ENCODE data around the gene FAM72C.
"Not testable (repeated sequence)": the region's sequence is repeated elsewhere in the genome, so short reads cannot be mapped to it uniquely, and the experiment has no call there.

FAM72C gene

DNA sequence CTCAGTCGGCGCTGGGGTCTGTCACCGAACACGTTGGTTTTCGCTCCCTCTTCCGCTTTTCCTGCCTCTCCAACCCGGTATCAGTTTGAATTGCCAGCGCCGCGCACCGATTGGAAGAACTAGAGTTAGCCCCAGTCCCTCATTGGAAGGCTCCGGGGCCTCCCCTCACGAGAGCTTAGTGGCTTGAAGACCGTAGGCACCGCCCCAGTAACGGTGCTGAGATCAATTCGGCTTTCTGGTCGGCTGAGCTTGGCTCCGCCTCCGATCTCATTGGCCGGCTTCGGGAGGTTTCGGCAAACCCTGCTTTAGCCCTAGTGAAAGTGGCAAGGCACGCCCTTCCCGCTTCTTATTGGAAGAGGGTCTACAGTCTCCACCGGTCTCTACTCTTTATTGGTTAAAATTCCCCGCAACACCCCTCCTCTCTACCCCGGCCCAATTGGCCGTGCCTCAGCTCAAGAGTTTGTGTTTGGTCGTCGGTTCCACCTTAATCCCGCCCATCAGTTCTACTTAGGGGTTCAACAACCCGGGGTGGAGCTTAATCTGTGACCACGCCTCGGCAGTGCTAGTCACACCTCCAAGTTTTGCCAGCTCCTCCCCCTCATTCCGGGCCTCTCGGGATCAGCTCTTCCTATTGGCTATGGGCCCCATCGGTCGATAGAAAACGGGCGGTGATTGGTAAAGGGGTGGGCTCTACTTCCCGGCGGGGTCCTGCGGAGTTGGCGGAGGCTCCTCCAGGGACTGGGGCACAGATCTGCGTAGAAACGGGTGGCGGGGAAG is at the start of gene FAM72C:
FAM72C (minus strand) TSS at position 63 of the 777 bp plus-strand sequence. CDS start 845 bp downstream, outside the sequence.
- DNase-seq (ENCODE audit: low read depth): not testable (repeated sequence)

DNA sequence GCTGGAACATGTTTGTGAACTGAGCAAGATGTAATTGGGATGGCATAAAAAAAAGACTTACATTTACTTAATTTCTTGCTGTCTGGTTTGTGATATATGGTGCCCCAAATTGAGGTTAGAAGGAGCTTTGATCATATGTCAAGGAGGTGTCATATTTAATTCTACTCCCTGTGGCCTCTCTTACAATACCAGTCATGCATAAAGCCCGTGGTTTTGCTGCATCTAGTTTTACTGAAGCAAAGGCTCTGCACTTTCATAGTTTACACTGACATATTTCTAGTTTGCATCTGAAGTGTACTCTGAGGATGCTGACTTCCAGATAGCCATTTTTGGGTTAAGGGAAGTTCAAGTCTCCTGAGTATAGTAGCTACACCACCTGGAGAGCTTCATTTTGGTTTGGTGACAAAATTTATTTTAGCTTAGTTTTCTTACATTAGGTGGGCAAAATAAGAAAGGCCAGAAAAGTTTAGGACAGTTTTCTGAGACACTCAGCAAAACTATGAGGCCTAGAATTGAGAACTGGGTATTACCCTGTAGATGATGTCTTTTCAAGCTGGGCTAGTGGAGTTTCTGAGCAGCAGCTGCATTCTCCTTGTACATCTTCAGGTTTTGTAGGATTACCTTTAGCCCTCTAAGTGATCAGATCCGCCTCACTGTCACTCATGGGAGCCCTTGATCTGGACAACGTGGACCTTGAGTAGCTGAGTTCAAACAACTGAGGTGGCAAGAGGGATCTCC is 48.4 kb upstream of the FAM72C start:
- not testable (repeated sequence) for DNase-seq (ENCODE audit: low read depth)

DNA sequence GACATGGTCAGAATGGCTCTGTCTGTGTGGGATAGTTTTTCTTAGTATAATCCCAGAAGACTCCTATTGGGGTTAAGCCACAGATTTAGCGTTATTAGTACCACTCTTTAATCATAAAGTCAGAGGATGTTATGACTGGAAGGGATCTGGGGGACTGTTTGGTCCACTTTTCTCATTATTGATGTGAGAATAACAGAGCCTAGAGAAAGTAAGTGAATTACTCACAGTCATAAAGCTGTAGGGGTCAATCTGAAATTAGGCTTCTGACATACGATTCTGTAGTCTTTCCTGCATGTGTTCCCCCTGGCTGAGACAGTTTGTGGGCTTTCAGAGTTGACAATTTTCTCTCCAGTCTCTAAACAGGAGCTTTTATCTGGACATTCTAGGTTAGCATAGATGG is 47.3 kb upstream of the FAM72C start:
- not testable (repeated sequence) for DNase-seq (ENCODE audit: low read depth)

DNA sequence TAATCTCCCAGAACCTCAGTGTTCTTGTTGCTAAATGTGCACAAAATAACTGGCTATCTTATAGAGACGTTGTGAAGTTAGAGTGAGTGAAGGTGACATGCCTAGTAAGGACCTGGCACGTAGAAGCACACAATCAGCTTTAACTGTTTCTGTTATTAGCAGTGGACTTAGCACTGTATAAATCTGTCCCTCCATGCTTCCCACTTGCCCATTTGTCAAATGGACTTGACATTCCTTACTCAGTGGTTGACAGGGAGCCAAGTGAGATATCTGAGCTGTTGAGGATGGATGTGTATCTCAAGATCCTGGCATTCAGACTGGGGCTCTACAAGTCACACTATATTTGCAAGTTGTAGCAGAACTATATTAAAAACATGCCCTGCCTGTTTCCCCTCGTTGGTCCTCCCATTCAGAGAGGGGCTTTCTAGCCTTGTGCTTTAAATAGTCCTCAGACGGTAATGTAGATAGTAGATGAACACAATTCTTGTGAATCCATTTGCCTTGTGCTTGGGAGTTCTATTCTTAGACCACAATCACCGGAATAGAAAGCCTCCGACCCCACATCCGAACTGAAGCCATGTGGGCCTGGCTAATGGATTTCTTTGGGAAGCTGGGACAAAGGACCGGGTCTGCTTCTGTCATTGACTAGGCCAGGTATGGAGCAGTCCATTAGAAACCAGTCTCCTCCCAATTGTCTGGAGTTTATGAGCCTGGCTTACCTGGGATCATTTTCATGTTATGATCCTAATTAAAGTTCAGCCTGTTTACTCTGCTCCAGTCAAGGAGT is 43.6 kb upstream of the FAM72C start:
- DNase-seq (ENCODE audit: low read depth): not testable (repeated sequence)

DNA sequence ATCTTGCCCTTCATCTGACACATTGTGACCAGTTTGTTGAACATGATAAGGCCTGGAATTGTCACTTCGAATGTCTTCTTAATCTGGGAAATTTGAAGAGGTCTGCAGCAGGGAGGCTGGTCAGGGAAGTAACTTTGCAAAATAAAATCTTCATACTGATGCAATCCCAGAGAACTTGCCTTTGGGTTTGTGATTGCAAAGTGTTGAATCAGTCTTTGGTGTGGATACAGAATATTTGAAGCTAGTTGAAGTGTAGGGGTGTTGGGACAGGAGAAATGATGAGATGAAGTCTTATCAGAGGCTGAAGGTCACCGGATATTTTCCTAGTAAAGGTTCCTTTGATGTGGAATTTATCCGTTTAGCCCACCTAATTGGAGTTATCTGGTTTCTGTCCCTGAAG is 42.7 kb upstream of the FAM72C start:
- DNase-seq (ENCODE audit: low read depth): not testable (repeated sequence)

DNA sequence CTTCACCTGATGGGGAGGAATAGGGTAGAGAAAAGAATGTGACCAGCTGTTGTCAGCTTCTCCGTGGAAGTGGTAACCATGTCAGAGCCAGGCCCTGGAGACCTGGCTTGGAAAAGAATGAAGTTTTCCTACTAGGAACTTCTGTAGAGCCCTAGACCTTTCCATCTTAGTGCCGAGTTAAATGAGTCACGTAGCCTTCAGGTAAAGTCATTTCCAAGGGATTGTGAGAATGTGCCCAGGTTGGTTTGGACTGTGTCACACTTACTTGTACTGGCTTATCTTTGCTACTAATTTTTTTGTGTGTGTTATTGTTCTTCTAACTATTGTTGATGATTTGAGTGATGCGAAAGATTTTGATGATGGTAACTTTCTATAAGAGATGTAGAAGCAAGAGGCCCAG is 42.3 kb upstream of the FAM72C start:
- DNase-seq (ENCODE audit: low read depth): not testable (repeated sequence)

DNA sequence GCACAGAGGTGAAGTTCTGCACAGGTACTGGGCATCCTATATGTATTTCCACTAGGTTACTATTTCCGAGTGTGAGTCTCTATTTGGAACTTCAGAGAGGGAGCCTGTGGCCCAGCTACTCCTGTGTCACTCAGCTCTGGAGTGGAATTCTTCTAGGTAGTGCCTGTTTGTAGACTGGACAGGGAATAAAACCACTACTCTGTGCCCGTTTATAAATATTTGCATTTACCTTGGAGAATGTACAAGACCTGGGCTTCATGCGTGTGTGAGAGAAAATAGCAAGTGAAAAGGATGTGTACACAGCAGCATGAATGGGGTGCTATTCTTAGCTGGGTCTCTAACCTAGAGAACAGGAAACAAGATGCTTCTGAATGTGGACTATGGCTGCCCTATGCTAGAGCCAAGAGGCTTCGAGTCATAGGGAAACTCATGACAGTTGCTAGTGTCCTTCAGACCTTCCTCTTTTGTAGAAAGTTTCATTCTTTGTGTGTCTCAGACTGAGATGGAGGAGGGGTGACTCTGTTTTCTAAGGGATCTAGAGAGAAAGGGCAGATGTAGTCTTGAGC is 40.5 kb upstream of the FAM72C start:
- not testable (repeated sequence) for DNase-seq (ENCODE audit: low read depth)

DNA sequence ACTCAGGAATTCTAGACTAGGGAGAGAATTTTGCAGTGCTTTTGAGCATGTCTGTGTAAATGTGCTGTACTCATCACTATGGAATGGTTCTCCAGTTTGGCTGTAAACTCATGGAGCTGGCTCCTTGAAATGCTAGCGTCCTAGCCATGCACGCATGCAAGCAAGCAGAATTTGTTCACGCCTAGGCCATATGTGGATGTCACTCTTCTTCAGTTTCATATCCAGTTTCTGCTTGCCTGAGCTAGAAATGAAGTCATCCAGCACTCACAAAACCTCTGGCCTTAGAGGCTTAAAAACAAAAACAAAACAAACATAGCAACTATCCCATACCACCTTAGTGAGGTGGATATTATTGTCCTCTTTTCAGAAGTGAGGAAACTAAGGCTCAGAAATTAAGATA is 37.6 kb upstream of the FAM72C start:
- not testable (repeated sequence) for DNase-seq (ENCODE audit: low read depth)

DNA sequence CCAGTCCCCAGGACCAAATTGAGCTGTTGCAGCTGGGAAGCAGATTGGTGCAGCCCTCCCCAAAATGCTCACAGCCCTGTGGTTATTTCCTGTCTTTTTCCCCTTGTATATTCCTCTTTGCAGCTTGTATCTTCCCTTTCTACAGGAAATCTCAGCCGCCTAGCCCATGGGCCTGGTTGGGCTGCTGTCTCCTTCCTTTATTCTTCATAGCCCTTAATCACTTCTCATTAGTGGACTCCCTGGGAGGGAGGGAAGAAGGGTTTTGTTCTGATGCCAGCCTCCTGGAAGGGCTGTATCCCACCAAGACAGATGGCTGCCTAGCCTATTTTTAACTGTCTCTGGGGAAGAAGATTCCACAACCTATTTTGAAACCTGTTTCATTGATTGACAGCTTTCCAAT is 32.5 kb upstream of the FAM72C start:
- not testable (repeated sequence) for DNase-seq (ENCODE audit: low read depth)

DNA sequence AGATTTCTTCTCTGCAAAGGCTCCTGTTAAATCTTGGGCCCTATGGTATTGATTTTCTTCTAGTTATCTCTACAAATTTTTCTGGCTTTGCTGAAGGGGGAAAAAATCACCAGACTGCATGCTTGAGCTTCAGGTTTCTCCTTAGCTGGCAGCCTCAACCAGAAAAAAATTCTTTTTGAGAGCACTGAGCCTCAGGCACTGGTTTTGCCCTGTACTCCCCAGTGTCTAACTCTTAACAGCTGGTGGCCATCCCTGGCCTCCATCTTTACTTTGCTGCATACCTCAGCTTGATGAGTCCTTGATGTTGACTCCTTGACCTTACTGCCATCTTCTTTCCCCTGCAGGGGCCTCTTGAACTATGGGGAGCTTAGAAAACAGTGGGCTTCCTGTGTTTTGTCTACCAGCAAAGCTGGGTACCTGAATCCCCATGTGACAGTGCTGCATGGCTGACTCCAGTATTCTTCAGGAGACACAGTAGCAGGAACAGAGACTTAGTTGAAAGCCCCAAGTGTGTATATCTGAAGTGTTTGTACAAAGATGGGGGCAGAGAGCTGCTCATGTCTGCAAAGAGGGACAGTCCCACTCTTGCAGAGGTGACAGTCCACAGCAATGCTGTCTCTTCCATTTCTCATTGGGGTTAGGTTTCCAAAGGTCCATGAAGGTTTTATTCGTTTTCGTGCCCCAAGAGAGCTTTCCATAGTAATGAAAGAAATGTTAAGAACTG is 31.7 kb upstream of the FAM72C start:
- DNase-seq (ENCODE audit: low read depth): not testable (repeated sequence)

DNA sequence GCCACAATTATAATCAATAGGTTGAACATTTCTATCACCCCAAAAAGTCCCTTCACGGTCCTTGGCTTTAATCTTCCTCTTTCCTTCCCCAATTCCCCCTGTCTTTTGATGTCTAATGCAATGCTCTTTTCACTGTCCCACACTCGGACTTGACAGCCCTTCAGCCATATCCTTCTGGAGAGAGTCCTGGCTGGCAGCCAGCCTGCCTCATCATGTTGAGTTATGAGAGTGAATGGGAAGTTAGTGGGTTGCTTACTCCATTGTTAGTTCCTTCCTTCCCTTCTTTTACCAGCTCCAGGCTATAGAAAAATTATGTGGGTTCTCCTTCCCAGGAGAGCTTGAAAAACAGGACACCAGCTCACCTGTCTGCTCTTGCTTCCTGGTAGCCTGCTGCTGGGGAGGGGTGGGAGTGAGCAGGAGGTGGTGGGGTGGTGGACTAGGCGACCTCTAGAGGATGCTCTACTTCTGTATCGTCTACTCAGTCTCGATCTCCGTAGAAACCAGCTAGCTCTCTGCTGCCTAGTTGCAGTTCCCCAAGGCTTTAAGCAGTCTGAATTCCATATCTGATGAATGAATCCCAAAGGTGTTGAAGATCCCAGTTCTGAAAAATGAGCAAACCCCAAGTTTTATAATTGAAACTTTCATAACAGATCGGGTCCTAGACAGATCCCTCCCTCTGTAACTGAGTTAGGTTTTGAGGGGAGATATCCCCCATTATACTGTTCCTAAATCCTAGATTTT is 30.5 kb upstream of the FAM72C start:
- DNase-seq (ENCODE audit: low read depth): not testable (repeated sequence)

DNA sequence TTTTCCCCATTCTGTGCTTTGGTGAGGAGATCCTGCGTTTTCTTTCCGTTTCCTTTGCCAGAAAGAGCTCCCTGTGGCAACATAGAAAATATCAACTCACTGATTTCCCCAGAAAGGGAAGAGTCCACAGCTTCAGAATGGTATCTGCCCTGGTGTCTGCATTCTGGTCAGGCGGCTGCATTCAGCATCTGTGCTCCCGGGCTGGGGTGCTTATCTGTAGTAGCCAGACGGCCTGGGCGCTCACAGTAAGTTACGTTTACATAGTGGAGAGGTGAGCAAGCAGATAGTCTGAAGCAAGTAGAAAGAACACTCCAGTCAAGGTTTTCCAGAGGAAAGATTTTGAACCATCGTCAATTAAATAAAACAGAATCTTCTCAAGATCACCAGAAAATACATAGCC is 29.3 kb upstream of the FAM72C start:
- not testable (repeated sequence) for DNase-seq (ENCODE audit: low read depth)

DNA sequence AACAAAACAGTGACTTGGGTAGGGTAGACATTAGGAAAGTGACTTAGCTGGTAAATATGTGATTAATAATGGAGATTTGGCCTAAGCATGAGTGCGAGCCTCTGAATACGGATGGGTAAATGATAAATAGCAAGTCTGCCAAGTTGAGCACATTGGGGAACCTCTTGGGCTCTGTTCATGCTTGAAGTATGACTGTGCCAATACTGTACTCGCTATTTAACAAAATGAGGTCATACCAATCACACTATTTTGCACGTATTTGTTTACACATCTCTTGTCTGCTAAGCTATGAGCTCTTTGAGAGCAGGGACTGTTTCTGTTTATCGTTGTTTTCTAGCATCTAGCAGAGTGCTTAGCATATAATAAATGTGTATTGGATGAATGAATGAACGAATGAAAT is 24.2 kb upstream of the FAM72C start:
- not testable (repeated sequence) for DNase-seq (ENCODE audit: low read depth)

DNA sequence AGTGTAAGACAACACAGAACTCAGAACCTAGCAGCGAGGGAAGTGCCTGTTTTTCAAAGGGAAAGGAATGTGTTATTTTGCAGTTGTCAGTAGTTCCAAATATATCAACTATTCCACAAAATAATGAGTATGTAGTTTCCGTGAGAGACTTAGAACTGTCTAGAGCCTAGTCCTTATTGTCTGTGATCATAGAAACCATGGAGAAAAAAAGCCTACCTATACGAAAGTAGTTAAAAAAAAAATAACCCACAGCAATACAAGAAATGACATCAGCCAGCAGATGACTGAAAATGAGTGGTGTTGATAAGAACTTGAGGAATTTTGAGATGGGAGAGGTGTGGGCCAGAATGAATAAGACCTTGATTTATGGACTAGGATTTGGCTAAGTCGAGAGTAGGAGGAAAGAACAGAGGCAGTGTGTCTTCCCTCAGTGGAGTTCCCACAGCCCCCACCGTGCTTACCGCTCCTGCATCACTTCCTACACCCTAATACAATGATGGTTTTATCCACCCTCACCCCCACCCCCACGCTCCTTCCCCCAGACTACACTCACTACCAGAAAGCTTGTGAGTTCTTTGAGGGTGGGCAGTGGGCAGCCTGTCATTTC is 21.6 kb upstream of the FAM72C start:
- not testable (repeated sequence) for DNase-seq (ENCODE audit: low read depth)

DNA sequence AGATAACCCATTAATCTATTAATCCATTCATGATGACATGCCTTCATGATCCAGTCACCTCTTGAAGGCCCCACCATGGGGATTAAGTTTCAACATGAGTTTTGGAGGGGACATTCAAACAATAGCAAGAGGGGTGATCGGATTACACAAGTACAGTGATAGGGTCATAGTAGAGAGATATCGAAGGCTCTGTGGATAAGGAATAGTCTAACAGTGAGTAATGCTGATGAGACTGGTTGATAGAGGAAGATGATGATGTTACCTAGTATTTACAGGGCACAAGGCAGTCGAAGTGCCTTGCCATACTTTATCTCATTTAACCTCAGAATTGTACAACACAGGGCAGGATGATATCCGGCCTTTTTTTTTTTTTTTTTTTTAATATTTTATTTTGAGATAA is 18.9 kb upstream of the FAM72C start:
- not testable (repeated sequence) for DNase-seq (ENCODE audit: low read depth)

DNA sequence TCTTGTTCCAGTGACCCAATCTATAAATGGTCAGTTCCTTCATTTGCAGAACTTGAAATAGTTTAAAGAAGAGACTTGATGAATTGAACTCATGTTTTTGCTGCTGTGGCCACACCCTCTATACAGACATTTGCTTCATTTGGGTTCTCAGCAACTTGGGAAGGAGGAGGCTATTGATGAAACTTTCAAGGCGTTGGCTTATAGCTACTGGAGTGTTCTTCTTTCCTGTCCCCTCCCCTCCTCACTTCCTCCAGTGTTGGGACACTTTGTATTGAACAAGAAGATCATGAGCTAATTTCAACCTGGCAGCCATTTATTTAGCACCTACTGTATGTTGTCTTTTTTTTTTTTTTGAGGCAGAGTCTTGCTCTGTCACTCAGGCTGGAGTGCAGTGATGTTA is 17.9 kb upstream of the FAM72C start:
- DNase-seq (ENCODE audit: low read depth): not testable (repeated sequence)

DNA sequence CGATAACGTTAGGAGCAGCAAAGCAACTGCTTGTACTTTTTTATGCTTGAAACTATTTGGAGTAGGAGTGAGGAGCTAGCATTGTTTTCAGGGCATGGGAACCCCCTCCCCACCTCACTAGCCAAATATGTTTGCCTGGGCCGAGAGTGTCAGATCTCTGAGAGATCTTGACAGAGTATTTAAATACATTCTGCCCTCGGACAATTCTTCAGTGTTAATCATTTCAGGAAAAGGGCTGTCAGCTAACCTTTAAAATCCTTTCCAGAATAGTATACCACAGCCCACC is 17.6 kb upstream of the FAM72C start:
- DNase-seq (ENCODE audit: low read depth): not testable (repeated sequence)

DNA sequence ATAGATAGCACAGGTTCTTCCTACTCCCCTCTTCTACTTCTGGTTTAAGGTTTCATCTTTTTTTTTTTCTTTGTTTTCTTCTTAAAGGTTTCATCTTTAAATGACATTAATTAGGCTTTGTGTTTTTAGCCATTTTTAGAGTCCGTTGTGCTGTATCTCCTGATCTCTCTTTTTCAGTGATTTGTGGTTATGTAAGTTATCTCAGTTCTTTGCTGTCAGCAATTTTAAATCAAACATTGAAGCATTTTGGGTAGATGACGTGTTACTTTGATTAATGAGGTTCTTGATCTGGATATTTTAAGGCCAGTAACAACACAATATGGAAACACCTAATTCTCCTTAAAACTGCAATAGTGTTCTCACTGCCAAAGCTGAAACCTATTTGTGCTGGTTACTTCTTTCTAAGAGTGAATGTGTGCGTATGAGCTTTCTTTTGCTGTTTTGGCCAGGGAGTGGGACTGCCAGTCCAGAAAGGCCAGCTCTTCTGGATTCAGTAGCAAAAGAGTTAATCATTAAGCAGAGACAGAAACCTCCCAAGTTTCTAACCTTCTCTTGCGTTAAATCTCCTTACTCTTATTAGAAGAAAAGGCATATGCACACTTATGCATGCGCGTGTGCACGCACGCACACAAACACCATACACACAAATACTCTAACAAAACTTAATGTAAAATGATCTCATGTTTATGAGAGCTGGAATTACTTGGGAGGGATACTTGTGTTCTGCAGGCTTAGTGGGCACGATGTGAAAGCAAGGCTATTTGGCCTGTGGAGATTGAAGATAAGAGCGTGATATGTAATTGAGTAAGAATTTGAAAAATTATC is 17.0 kb upstream of the FAM72C start:
- not testable (repeated sequence) for DNase-seq (ENCODE audit: low read depth)

DNA sequence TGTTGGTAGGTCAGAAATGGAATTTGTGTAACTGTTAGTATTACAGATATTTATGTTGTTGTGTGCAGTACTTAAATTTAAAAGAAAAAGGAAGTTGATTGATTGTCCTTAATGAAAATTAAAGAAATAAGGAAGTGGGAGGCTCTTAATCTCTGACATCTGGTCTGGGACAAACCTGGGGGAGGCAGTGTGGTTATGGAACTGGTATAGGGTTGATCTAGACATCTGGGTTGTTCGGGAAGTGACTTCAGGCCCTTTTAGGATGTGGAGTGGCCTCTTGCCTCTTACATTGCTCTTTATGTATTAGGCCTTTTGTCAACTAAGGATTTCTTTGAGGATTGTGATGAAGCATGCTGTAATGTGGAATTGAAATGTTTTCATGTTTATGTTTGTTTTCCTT is 16.1 kb upstream of the FAM72C start:
- not testable (repeated sequence) for DNase-seq (ENCODE audit: low read depth)

Data from activated T-cell treated with anti-CD3 and anti-CD28 coated beads for 1 hour (primary cell).